ENCODE data around the gene ALCAM. TPM values are rescaled to one million over a fixed set of nuclear protein-coding genes. Genes with fewer than 3 reads are reported as not detected.

Gene ALCAM
- total RNA-seq, 1 experiment from 2014 or later, result 36.8 TPM

- intact Hi-C loops (cut with micrococcal nuclease; ENCODE audit: unreplicated experiment), result no loop called here
- ChIA-PET POLR2A (ENCODE audit: low non-redundant PET) (no interaction called here), CTCF (no interaction called here)
- TF ChIP-seq EZH2 (IDR thresholded peaks at IDR 0.05; ENCODE audit: borderline replicate concordance, low read depth, low read length, poor library complexity, severe bottlenecking) (no peak), CTCF (conservative IDR thresholded peaks at IDR 0.05; ENCODE audit: low read depth, low read length) (no peak)
- Histone ChIP-seq H3K36me3 (ENCODE audit: insufficient read depth, low read length, poor library complexity, severe bottlenecking) (no peaks in the 10 kb centered on the region), H3K4me3 (ENCODE audit: low read depth, low read length, poor library complexity, severe bottlenecking) (no peak overlapping the region), H3K27ac (ENCODE audit: low read depth, low read length, poor library complexity, severe bottlenecking) (no peak overlapping the region), H3K9me3 (ENCODE audit: low read depth, low read length, poor library complexity, severe bottlenecking) (no peaks in the 10 kb centered on the region), H3K4me1 (ENCODE audit: insufficient read depth, low read length, poor library complexity, severe bottlenecking) (peaks cover 34% of the 10 kb centered on the region), H3K27me3 (replicated peaks; ENCODE audit: insufficient read depth, low read depth, low read length, poor library complexity) (no peaks in the 10 kb centered on the region)
- no TSS peak for BruUV-seq (replicated peaks)
- DNase-seq (ENCODE audit: low spot score), result no peak
Observed at GRCh38 chr3:105429034-105429762, 62.5 kb downstream of the ALCAM start.

- H3K27ac ChIP-seq (ENCODE audit: low read depth, low read length, poor library complexity, severe bottlenecking), result no peak overlapping the region
- ChIA-PET CTCF (no interaction called here), POLR2A (ENCODE audit: low non-redundant PET) (no interaction called here)
- no peaks in the 10 kb centered on the region for H3K36me3 ChIP-seq (ENCODE audit: insufficient read depth, low read length, poor library complexity, severe bottlenecking)
- no peak for DNase-seq (ENCODE audit: low spot score)
- intact Hi-C loops (cut with micrococcal nuclease; ENCODE audit: unreplicated experiment), result no loop called here
- no peak for TF ChIP-seq CTCF (conservative IDR thresholded peaks at IDR 0.05; ENCODE audit: low read depth, low read length)
- TF ChIP-seq EZH2 (IDR thresholded peaks at IDR 0.05; ENCODE audit: borderline replicate concordance, low read depth, low read length, poor library complexity, severe bottlenecking), result no peak
- no peak overlapping the region for H3K4me3 ChIP-seq (ENCODE audit: low read depth, low read length, poor library complexity, severe bottlenecking)
- peaks cover 34% of the 10 kb centered on the region for H3K4me1 ChIP-seq (ENCODE audit: insufficient read depth, low read length, poor library complexity, severe bottlenecking)
- no TSS peak for BruUV-seq (replicated peaks)
- H3K27me3 ChIP-seq (replicated peaks; ENCODE audit: insufficient read depth, low read depth, low read length, poor library complexity), result no peaks in the 10 kb centered on the region
- no peaks in the 10 kb centered on the region for H3K9me3 ChIP-seq (ENCODE audit: low read depth, low read length, poor library complexity, severe bottlenecking)
Observed at GRCh38 chr3:105430455-105430854, 63.7 kb downstream of the ALCAM start.

DNA sequence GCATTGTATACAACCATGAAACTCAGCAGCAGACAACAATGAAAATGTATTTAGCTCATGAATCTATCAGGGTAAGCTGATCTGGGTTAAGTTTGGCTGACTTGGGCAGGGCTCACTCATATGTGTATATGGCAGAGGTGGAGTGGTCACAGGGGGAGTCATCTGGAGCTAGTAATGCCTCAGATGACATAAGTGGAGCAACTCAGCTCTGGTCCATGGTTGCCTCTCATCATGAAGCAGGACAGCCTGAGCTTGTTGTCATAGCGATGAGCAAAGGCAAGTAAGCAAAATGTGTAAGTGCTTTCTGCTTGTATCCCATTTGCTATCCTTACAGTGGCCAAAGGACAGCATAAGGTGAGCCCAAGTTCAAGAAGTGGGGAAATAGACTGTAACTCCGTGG is 64.5 kb downstream of the ALCAM start:
- intact Hi-C loops (cut with micrococcal nuclease; ENCODE audit: unreplicated experiment), result no loop called here
- H3K27me3 ChIP-seq (replicated peaks; ENCODE audit: insufficient read depth, low read depth, low read length, poor library complexity), result no peaks in the 10 kb centered on the region
- no peak for TF ChIP-seq EZH2 (IDR thresholded peaks at IDR 0.05; ENCODE audit: borderline replicate concordance, low read depth, low read length, poor library complexity, severe bottlenecking)
- TF ChIP-seq CTCF (conservative IDR thresholded peaks at IDR 0.05; ENCODE audit: low read depth, low read length), result no peak
- no peak overlapping the region for H3K4me3 ChIP-seq (ENCODE audit: low read depth, low read length, poor library complexity, severe bottlenecking)
- ChIA-PET POLR2A (ENCODE audit: low non-redundant PET) (no interaction called here), CTCF (no interaction called here)
- BruUV-seq (replicated peaks), result no TSS peak
- no peaks in the 10 kb centered on the region for H3K9me3 ChIP-seq (ENCODE audit: low read depth, low read length, poor library complexity, severe bottlenecking)
- H3K36me3 ChIP-seq (ENCODE audit: insufficient read depth, low read length, poor library complexity, severe bottlenecking), result no peaks in the 10 kb centered on the region
- H3K27ac ChIP-seq (ENCODE audit: low read depth, low read length, poor library complexity, severe bottlenecking), result no peak overlapping the region
- no peak for DNase-seq (ENCODE audit: low spot score)
- peaks cover 34% of the 10 kb centered on the region for H3K4me1 ChIP-seq (ENCODE audit: insufficient read depth, low read length, poor library complexity, severe bottlenecking)
